ENCODE measurements around the gene NPAT. TPM values are rescaled to one million over a fixed set of nuclear protein-coding genes. Genes with fewer than 3 reads are reported as not detected.
"Not testable (repeated sequence)": the region's sequence is repeated elsewhere in the genome, so short reads cannot be mapped to it uniquely, and the experiment has no call there.

The NPAT gene
- total RNA-seq, 2 experiments from 2014 or later = 25.4 to 28.9 TPM

DNA sequence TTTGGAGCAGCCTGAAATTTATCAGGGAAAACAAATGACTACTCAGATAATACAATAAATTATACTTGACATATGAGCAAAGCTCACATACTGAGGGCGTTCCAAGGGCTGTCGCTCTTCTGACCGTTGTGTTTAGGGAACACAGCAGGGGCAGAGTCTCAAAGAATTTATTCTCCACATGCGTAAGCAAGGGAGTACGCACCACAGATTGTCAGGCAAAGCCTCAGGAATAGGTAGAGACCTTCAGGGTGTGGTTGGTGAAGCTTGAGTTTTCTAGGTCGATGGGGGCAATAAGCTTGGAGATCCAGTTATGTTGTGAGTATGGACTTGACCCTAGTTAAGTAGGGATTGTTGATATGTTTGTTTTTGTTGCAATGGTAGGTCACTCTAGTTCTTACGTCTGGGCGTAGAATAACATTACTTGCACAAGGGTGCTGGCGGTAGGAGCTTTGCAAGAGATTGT is 100.2 kb downstream of the NPAT start:
- Histone ChIP-seq H3K27ac (ENCODE audit: low read depth in 1 of 2, low read length in 2 of 2) (no peak overlapping the region), H3K36me3 (ENCODE audit: insufficient read depth, low read length) (no peaks in the 10 kb centered on the region), H3K4me3 (ENCODE audit: low read length) (peak overlapping the region; percentile 84), H3K27me3 (ENCODE audit: control insufficient read depth in 1 of 2, insufficient read depth in 2 of 2, low read length in 2 of 2) (no peaks in the 10 kb centered on the region), H3K4me1 (ENCODE audit: insufficient read depth, low read length) (peaks cover 40% of the 10 kb centered on the region), H3K9me3 (ENCODE audit: control insufficient read depth in 1 of 2, insufficient read depth in 1 of 2, low read length in 2 of 2) (peaks cover 0 to 3% of the 10 kb centered on the region in 2 experiments)
- ATAC-seq (ENCODE audit: poor library complexity) = no peak
- DNase-seq = no peak
- Mint-ChIP-seq H3K27me3 (no peaks in the 10 kb centered on the region), H3K9me3 (no peaks in the 10 kb centered on the region), H3K36me3 (ENCODE audit: low read depth) (peaks cover 5% of the 10 kb centered on the region), H3K4me1 (ENCODE audit: low read depth) (peaks cover 44% of the 10 kb centered on the region), H3K4me3 (peak overlapping the region; percentile 89), H3K27ac (peak overlapping the region; percentile 53)
- no peak for TF ChIP-seq CTCF (IDR thresholded peaks at IDR 0.05)
- intact Hi-C loops (cut with DNase I, micrococcal nuclease) = loop anchor here in 1 of 2 experiments (5.0 to 10.0 kb wide), 3 partner anchors 345 to 470 kb away; partner anchors contain the start of genes C11orf65, EXPH5 and POGLUT3
- CTCF ChIA-PET = no interaction called here
- POLR2A ChIA-PET = interaction anchor here (0.9 to 1.4 kb wide), 5 partner anchors 22 to 117 kb away, joined by 3 to 5 read pairs (median 3); partner anchors contain the start of genes ATM, CUL5 and NPAT

DNA sequence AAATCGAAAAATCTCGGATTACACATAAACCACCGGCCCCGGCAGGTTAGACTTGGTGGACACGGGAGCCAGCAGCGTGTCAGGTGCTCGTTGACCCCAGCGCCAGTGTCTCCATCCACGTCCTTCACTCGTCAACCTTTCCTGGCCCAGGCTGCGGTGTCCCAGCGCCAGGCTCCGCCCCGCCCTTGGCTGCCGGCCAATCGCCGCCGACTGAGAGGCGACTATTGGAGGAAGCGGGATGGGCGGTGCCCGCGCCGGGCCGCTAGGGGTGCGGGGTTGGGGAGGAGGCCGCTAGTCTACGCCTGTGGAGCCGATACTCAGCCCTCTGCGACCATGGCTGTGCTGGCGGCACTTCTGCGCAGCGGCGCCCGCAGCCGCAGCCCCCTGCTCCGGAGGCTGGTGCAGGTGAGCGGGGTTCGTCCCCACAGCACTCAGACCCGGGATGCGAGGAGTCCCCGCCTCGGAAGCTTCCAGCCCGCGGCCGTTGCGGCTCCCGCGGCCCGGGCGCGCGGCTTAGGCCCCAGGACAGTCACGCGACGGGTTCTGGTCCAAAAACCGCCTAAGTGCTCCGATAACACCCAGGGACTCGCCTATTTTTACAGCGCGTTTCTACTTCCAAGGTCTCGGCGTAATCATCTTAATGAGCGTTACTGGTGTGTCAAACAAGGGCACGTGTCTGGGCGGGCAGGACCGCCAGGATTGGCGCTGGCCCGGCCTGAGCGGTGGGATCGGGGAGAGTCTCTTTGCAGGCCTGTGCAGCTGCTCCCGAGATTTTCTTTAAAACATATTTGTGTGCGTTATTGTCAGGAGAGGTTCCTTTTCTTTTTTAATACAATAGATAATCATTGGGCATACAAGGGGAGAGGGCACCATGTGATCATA is 100.9 kb downstream of the NPAT start, which contains the start of gene ACAT1:
TSS of gene ACAT1 (plus strand) at position 294 of the 882 bp plus-strand sequence. CDS start at position 334, 40 bp downstream.
- H3K27me3 ChIP-seq (ENCODE audit: control insufficient read depth in 1 of 2, insufficient read depth in 2 of 2, low read length in 2 of 2) = no peaks in the 10 kb centered on the region
- intact Hi-C loops (cut with DNase I, micrococcal nuclease) = loop anchor here in 1 of 2 experiments (2.0 to 10.0 kb wide), 4 partner anchors 101 to 471 kb away; partner anchors contain the start of genes ATM, C11orf65, EXPH5 and NPAT
- peak within 1 kb of the TSS; percentile 84 for H3K4me3 ChIP-seq (ENCODE audit: low read length)
- Mint-ChIP-seq H3K36me3 (ENCODE audit: low read depth) (peaks cover 3% of the 10 kb centered on the region), H3K4me3 (peak within 1 kb of the TSS; percentile 89), H3K27me3 (no peaks in the 10 kb centered on the region), H3K27ac (peak within 1 kb of the TSS; percentile 53), H3K9me3 (no peaks in the 10 kb centered on the region), H3K4me1 (ENCODE audit: low read depth) (peaks cover 42% of the 10 kb centered on the region)
- no peak for TF ChIP-seq CTCF (IDR thresholded peaks at IDR 0.05)
- H3K27ac ChIP-seq (ENCODE audit: low read depth in 1 of 2, low read length in 2 of 2) = peak within 1 kb of the TSS in 1 of 2 donors; percentile 46
- peaks cover 0 to 3% of the 10 kb centered on the region in 2 experiments for H3K9me3 ChIP-seq (ENCODE audit: control insufficient read depth in 1 of 2, insufficient read depth in 1 of 2, low read length in 2 of 2)
- CTCF ChIA-PET = interaction anchor here (1.6 kb wide), 1 partner anchor 113 kb away, joined by 3 read pairs; the partner anchor contains the start of gene CUL5
- POLR2A ChIA-PET = interaction anchor here (0.9 to 1.4 kb wide), 5 partner anchors 23 to 118 kb away, joined by 3 to 5 read pairs (median 3); partner anchors contain the start of genes ATM, CUL5 and NPAT
- ATAC-seq (ENCODE audit: poor library complexity) (peak; percentile 98), DNase-seq (peak; percentile 91 to 98 (median 96))
- peaks cover 40% of the 10 kb centered on the region for H3K4me1 ChIP-seq (ENCODE audit: insufficient read depth, low read length)
- H3K36me3 ChIP-seq (ENCODE audit: insufficient read depth, low read length) = no peaks in the 10 kb centered on the region

GRCh38 chr11:108120936-108121273 is 101.5 kb downstream of the NPAT start:
- not testable (repeated sequence) for H3K9me3 ChIP-seq (ENCODE audit: control insufficient read depth in 1 of 2, insufficient read depth in 1 of 2, low read length in 2 of 2); DNase-seq; H3K36me3 ChIP-seq (ENCODE audit: insufficient read depth, low read length); ATAC-seq (ENCODE audit: poor library complexity); H3K27me3 ChIP-seq (ENCODE audit: control insufficient read depth in 1 of 2, insufficient read depth in 2 of 2, low read length in 2 of 2); H3K36me3 Mint-ChIP-seq (ENCODE audit: low read depth); H3K27ac ChIP-seq (ENCODE audit: low read depth in 1 of 2, low read length in 2 of 2); H3K27me3 Mint-ChIP-seq; H3K9me3 Mint-ChIP-seq
- intact Hi-C loops (cut with DNase I, micrococcal nuclease) = loop anchor here in 1 of 2 experiments (2.0 to 10.0 kb wide), 4 partner anchors 102 to 471 kb away; partner anchors contain the start of genes ATM, C11orf65, EXPH5 and NPAT
- ChIA-PET POLR2A (interaction anchor here (1.2 to 1.4 kb wide), 3 partner anchors 102 to 118 kb away, joined by 3 to 5 read pairs (median 4); partner anchors contain the start of genes ATM, CUL5 and NPAT), CTCF (interaction anchor here (1.6 kb wide), 1 partner anchor 112 kb away, joined by 3 read pairs; the partner anchor contains the start of gene CUL5)
- H3K4me1 Mint-ChIP-seq (ENCODE audit: low read depth) = peaks cover 37% of the 10 kb centered on the region
- peak overlapping the region; percentile 89 for H3K4me3 Mint-ChIP-seq
- Histone ChIP-seq H3K4me3 (ENCODE audit: low read length) (peak overlapping the region; percentile 84), H3K4me1 (ENCODE audit: insufficient read depth, low read length) (peaks cover 40% of the 10 kb centered on the region)
- H3K27ac Mint-ChIP-seq = peak overlapping the region; percentile 53

All from CD4-positive, alpha-beta T cell (primary cell).